Measurements from ENCODE around the gene NAPA.

NAPA gene

GRCh38 chr19:47523473-47523872 lies 8.6 kb upstream of the NAPA start:
- DNase-seq (ENCODE audit: low spot score), result no peak

GRCh38 chr19:47521473-47522180 lies 6.8 kb upstream of the NAPA start:
- no peak for DNase-seq (ENCODE audit: low spot score)

- no peak for DNase-seq (ENCODE audit: low spot score)
These were observed 6.0 kb upstream of the NAPA start for GRCh38 chr19:47520839-47521238.

- no peak for DNase-seq (ENCODE audit: low spot score)
These were observed 5.5 kb upstream of the NAPA start for GRCh38 chr19:47520343-47520806.

- DNase-seq (ENCODE audit: low spot score), result no peak
These were observed 4.0 kb upstream of the NAPA start for GRCh38 chr19:47518854-47519253.

- DNase-seq (ENCODE audit: low spot score), result no peak
These were observed 3.3 kb upstream of the NAPA start for GRCh38 chr19:47518139-47518538.

- no peak for DNase-seq (ENCODE audit: low spot score)
These were observed 553 bp downstream of the NAPA start for GRCh38 chr19:47514151-47514868.

- DNase-seq (ENCODE audit: low spot score), result no peak
These were observed 1.9 kb downstream of the NAPA start for GRCh38 chr19:47512948-47513319.

GRCh38 chr19:47512183-47512947 lies 2.5 kb downstream of the NAPA start:
- DNase-seq (ENCODE audit: low spot score), result no peak

GRCh38 chr19:47511681-47512080 lies 3.2 kb downstream of the NAPA start:
- no peak for DNase-seq (ENCODE audit: low spot score)

- no peak for DNase-seq (ENCODE audit: low spot score)
These were observed 3.7 kb downstream of the NAPA start for GRCh38 chr19:47511128-47511517.

GRCh38 chr19:47510516-47511127 lies 4.2 kb downstream of the NAPA start:
- DNase-seq (ENCODE audit: low spot score), result no peak

- DNase-seq (ENCODE audit: low spot score), result no peak
These were observed 4.9 kb downstream of the NAPA start for GRCh38 chr19:47509973-47510372.

- no peak for DNase-seq (ENCODE audit: low spot score)
These were observed 5.6 kb downstream of the NAPA start for GRCh38 chr19:47509170-47509847.

- no peak for DNase-seq (ENCODE audit: low spot score)
These were observed 6.1 kb downstream of the NAPA start for GRCh38 chr19:47508721-47509120.

- no peak for DNase-seq (ENCODE audit: low spot score)
These were observed 6.8 kb downstream of the NAPA start for GRCh38 chr19:47507924-47508553.

GRCh38 chr19:47507012-47507411 lies 7.9 kb downstream of the NAPA start:
- no peak for DNase-seq (ENCODE audit: low spot score)

GRCh38 chr19:47506459-47506858 lies 8.4 kb downstream of the NAPA start:
- no peak for DNase-seq (ENCODE audit: low spot score)

GRCh38 chr19:47505506-47505905 lies 9.4 kb downstream of the NAPA start:
- DNase-seq (ENCODE audit: low spot score), result no peak

GRCh38 chr19:47503826-47504150 lies 11.1 kb downstream of the NAPA start:
- DNase-seq (ENCODE audit: low spot score), result no peak
